Measurements from ENCODE around the gene GARIN1A.

The GARIN1A gene

DNA sequence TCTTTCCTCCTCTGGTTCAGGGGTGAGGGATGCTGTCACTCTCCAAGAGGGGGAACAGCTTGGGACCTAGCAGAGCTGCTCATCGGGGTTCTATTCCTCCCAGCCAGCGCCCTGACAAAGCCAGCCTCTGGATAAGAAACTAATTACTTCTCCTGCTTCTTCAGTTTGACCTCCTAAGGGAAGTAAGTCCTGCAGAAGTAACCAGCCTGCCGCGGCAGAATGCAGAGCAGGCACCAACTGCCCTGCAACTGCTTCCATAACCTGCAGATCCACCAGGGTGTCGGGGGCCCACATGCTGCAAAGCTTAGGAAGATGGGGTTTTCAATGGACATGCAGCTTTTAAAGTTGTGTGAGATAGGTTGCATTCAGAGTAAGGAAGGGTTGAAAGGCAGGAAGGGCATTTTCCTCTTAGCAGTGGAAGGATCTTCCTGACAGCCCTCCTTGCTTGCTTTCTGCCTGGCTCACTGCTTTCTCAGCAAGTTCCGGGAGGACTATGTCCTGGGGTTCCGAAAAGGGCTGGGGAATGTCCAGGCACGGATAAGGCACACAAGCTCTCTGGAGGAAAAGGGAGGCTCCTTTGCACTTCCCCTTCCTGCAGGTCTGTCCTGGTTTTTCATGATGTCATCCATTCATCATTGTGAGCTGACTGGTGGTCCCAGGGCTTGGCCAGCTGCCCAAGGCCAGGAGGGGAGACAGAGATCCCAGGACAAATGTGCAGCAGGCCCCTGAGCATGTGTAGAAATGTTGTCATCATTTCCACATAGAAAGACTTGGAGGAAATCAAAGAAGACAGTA lies 42.8 kb downstream of the GARIN1A start:
- DNase-seq (ENCODE audit: low read depth in 2 of 2): no peak

DNA sequence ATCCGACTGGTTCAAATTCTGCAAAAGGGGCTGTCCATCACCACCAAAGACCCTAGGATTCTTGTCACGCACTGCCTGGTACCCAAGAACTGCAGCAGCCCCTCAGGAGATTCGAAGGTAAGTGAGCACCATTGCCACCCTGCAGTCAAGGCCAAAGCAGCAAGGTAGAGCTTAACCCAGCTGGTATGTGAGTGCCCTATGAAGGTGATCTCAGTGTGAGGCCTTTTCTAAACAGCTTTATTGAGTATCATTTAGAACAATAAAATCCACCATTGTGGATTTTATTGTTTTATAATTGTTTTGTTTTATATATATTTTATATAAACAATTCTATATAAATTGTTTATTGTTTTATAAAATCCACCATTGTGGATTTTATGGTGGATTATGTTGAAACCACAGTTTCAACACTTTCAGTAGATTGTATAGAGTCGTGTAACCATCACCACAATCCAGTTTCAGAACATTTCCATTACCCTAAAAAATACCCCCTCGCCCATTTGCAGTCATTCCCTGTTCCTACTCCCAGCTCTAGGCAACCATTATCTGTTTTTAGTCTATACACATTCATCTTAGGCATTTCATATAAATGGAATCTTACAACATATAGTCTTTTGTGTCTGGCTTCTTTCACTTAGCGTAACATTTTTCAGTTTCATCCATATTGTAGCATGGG lies 47.0 kb downstream of the GARIN1A start:
- DNase-seq (ENCODE audit: low read depth in 2 of 2): no peak

DNA sequence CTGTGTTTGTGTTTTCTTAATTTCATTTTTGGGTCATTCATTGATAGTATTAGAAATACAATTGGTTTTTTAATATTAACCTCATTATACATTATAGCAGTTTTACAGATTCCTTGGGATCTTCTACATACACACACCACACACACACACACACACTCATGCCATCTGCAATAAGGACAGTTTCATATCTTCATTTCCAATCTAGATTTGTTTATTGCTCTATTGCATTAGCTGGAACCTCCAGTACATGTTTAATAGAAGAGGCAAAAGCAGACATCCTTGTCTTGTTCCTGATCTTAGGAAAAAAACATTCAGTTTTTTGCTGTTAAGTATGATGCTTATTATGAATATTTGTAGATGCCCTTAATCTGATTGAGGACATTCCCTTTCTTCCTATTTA lies 49.3 kb downstream of the GARIN1A start:
- no peak for DNase-seq (ENCODE audit: low read depth in 2 of 2)
